Osteocyte (in vitro differentiated cells): ENCODE data around the gene CBX4. TPM values are rescaled to one million over a fixed set of nuclear protein-coding genes. Genes with fewer than 3 reads are reported as not detected.

ENCODE experiments used
- DNase-seq: peaks from one replicate; pipeline ENCODE4 v3.0.0; 2021; ENCODE audit warnings: mixed read lengths; ENCODE audit not compliant: unreplicated experiment; ENCODE audit errors: extremely low spot score
- H3K27ac Mint-ChIP-seq: one replicate; pipeline ENCODE4 v1.8.0; 2021; ENCODE audit warnings: mild to moderate bottlenecking, mixed read lengths; ENCODE audit not compliant: unreplicated experiment
- H3K27me3 Mint-ChIP-seq: one replicate; pipeline ENCODE4 v1.8.0; 2021; ENCODE audit warnings: mixed read lengths; ENCODE audit not compliant: unreplicated experiment
- H3K36me3 Mint-ChIP-seq: one replicate; pipeline ENCODE4 v1.8.0; 2021; ENCODE audit warnings: mixed read lengths; ENCODE audit not compliant: unreplicated experiment
- H3K4me1 Mint-ChIP-seq: one replicate; pipeline ENCODE4 v1.8.0; 2021; ENCODE audit warnings: mixed read lengths; ENCODE audit not compliant: unreplicated experiment
- H3K4me3 Mint-ChIP-seq: one replicate; pipeline ENCODE4 v1.8.0; 2021; ENCODE audit warnings: mild to moderate bottlenecking, moderate library complexity, mixed read lengths; ENCODE audit not compliant: unreplicated experiment
- H3K9me3 Mint-ChIP-seq: one replicate; pipeline ENCODE4 v1.8.0; 2021; ENCODE audit warnings: mixed read lengths; ENCODE audit not compliant: unreplicated experiment
- total RNA-seq: library from RNA; stranded (reverse); gene quantifications from 2 replicates; pipeline ENCODE4 v1.2.1, GENCODE V29; 2021
- TF ChIP-seq, protein P1 (sequence below): fragments of 200-600 bp; sonication (generic); IDR thresholded peaks from 2 replicates; pipeline ENCODE4 v1.5.0; 2021; ENCODE audit warnings: antibody characterized with exemption, mild to moderate bottlenecking, moderate library complexity

The CBX4 gene
- total RNA-seq, 1 donor from 2014 or later = 23.2 TPM

DNA sequence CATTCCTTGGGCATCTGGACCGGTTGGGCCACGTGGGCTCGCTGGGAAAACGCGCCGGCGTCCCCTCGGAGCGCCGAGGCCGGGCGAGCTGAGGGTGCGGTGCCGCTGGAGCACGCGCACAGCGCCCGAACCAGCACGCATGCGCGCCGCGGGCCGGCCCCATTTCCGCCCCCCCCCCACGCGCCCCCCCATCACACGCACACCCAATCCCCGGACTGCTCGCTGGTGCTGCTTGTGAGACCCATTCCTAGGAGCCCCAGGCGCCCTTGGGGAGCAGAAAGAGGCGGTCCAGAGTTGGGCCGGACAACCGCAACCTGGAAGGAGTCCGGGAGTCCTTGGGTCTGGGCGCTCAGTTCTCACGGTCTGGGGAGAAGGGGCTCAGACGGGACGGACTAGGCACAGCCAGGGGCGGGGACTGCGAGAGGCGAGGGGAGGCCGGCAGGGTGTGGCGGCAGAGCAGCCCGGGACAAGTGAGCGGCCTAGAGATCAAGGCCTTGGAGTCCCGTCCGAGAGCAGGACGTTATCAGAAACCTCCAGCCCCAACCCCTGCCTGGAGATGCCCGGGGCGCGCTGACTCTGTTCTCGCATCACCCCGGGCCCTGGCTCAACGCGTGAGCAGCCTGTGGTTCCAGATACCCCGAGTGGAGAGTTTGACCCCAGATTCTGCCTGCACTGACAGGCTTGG, 36.4 kb downstream of the CBX4 start:
- no peak overlapping the region for H3K4me3 Mint-ChIP-seq
- no peaks in the 10 kb centered on the region for H3K9me3 Mint-ChIP-seq
- H3K27ac Mint-ChIP-seq = no peak overlapping the region
- H3K27me3 Mint-ChIP-seq = peaks cover 73% of the 10 kb centered on the region
- DNase-seq = no peak
- H3K4me1 Mint-ChIP-seq = peaks cover 31% of the 10 kb centered on the region
- TF ChIP-seq, protein P1, sequence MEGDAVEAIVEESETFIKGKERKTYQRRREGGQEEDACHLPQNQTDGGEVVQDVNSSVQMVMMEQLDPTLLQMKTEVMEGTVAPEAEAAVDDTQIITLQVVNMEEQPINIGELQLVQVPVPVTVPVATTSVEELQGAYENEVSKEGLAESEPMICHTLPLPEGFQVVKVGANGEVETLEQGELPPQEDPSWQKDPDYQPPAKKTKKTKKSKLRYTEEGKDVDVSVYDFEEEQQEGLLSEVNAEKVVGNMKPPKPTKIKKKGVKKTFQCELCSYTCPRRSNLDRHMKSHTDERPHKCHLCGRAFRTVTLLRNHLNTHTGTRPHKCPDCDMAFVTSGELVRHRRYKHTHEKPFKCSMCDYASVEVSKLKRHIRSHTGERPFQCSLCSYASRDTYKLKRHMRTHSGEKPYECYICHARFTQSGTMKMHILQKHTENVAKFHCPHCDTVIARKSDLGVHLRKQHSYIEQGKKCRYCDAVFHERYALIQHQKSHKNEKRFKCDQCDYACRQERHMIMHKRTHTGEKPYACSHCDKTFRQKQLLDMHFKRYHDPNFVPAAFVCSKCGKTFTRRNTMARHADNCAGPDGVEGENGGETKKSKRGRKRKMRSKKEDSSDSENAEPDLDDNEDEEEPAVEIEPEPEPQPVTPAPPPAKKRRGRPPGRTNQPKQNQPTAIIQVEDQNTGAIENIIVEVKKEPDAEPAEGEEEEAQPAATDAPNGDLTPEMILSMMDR = no peak
- no peaks in the 10 kb centered on the region for H3K36me3 Mint-ChIP-seq

DNA sequence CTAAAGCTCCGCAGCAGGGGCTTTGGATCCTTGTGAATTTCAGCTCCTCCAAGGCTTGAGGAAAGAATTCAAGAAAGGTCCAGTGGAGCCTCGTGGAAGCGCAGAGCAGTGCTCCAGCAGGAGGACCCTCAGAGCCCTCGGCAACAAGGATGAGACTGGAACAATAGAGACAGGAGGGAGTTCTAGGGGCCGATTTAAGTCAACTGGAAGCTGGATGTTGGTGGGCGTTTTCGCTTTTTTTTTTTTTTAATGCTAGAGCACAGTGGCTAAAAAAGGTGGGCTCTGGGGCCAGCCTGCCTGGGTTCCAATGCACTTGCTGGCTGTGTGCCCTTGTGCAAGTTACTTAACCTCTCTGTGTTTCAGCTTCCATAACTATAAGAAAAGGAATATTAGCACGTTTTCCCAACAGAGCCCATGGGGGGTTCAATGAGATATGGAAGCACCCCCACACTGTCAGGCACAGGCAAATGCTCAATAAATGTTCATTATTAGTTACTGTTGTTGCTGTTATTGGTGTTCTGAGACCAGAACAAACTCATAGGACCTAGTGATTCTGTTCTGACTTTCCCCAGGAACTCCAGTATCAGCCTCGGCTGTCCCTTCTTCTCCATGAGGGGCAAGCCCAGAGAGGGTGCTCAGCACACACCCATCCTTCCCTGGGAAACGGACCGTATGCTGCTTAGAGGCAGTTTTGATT, 37.1 kb downstream of the CBX4 start:
- Mint-ChIP-seq H3K27ac (no peak overlapping the region), H3K9me3 (no peaks in the 10 kb centered on the region), H3K4me1 (peaks cover 31% of the 10 kb centered on the region), H3K4me3 (no peak overlapping the region), H3K36me3 (no peaks in the 10 kb centered on the region), H3K27me3 (peaks cover 67% of the 10 kb centered on the region)
- no peak for DNase-seq
- TF ChIP-seq, protein P1 = no peak

DNA sequence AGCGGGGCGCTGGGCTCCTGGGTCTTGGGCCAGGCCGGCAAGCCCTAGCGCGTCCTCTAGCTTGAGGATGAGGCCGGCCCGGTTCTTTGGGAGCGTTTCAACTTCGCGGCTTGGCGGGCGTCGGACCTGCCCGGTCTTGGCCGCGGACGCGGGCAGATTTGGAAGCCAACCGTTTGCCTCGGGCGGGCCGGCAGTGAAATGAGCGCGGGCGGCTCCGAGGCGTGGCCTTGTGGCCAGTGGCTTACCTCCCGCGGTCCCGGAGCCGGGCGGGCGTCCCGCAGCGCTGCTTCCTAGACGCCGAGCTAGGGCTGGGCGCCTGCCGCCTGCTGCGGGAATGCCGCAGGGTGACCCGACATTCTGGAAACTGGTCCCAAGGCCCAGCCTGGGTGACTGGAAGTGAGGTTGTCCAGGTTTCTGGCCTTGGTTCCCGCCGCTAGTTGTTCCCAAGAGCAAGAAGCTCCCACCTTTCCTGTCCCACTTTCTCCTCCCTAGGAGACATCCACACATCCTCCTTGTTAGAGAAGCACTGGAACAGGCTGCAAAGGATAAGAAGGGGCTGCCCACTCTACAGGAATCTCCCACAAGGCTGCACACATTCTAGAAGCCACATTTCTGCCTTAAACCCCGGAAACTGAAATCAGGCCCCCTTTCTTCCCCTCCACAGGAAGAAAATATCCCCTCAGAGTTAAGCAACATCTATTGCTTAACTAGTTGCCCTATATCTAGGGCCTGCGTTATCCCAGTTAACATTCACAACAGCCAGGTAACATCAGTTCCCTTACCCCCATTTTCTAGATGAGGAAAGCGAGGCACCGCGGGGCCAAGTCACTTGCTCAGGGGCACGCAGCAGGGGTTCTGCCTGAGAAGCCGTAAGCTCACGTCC, 37.8 kb downstream of the CBX4 start:
- H3K4me1 Mint-ChIP-seq = peaks cover 31% of the 10 kb centered on the region
- H3K4me3 Mint-ChIP-seq = peak overlapping the region; percentile 10
- no peaks in the 10 kb centered on the region for H3K36me3 Mint-ChIP-seq
- H3K9me3 Mint-ChIP-seq = no peaks in the 10 kb centered on the region
- peaks cover 59% of the 10 kb centered on the region for H3K27me3 Mint-ChIP-seq
- H3K27ac Mint-ChIP-seq = no peak overlapping the region
- TF ChIP-seq, protein P1 = no peak
- DNase-seq = peak; percentile 86

DNA sequence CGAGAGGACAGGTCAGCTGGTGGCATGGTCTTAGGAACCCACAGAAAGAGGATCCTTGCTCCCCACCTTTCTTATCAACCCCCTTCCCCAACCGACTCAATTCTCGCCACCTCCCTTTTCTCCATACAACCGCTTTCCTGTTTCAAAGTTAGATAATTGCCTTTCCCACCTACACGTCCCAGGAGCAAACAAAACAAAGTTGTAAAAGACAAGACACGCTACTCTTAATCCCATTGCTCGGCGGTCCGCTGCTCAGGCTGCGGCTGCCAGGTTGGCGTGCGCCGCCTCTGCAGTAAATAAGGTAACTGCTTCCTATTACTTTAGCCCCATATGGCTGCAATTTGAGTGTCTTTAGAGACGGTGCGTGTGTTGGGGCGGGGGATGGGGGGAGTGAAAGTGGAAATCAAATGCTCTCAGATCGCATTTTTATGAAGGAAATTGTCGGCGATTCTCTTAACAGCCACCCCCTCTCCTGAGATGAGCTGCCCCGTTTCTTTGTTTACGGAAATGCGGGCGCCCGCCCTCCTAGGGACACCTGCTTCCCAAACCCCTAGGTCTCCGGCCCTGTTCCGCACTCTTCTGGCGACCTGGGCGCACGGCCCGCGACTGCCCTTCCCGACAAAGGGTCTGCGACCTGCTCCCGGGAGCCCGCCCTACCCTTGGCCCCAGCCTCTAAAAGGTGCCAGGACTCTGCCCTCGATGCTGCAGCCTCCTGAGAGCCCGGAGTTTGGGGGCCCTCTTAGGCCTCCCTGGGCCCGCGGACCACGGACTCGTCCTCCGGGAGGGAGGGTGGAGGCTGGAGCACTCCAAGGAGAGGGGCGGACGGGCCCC, 38.7 kb downstream of the CBX4 start:
- TF ChIP-seq, protein P1 = no peak
- H3K4me3 Mint-ChIP-seq = peak overlapping the region; percentile 56
- H3K27ac Mint-ChIP-seq = peak overlapping the region; percentile 44
- no peaks in the 10 kb centered on the region for H3K9me3 Mint-ChIP-seq
- H3K4me1 Mint-ChIP-seq = peaks cover 40% of the 10 kb centered on the region
- peaks cover 52% of the 10 kb centered on the region for H3K27me3 Mint-ChIP-seq
- H3K36me3 Mint-ChIP-seq = no peaks in the 10 kb centered on the region
- no peak for DNase-seq
